ENCODE data around the gene RABEP1.

RABEP1 gene

DNA sequence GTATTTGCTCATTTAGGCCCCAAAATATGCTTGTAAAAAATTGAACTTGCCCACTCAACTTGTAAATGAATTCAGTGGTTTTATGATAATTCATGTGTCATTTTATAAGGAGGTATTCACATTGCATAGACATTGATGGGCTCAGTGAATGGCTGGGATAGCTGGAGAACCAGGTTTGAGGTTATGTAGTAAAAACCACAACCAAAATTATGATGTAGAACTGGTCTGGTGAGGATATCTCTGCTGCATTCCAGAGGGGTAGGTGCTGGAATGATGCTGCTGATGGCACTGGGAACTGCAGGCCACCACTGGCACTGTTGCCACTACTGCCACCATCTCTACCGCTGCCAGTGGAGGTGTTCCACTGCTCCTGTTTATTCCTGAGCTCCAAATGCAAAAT lies 21.5 kb upstream of the RABEP1 start:
- DNase-seq (ENCODE audit: low spot score): no peak
- TF ChIP-seq, protein P1, sequence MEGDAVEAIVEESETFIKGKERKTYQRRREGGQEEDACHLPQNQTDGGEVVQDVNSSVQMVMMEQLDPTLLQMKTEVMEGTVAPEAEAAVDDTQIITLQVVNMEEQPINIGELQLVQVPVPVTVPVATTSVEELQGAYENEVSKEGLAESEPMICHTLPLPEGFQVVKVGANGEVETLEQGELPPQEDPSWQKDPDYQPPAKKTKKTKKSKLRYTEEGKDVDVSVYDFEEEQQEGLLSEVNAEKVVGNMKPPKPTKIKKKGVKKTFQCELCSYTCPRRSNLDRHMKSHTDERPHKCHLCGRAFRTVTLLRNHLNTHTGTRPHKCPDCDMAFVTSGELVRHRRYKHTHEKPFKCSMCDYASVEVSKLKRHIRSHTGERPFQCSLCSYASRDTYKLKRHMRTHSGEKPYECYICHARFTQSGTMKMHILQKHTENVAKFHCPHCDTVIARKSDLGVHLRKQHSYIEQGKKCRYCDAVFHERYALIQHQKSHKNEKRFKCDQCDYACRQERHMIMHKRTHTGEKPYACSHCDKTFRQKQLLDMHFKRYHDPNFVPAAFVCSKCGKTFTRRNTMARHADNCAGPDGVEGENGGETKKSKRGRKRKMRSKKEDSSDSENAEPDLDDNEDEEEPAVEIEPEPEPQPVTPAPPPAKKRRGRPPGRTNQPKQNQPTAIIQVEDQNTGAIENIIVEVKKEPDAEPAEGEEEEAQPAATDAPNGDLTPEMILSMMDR (IDR thresholded peaks at IDR 0.05; ENCODE audit: extremely low read depth, missing control alignments): no peak

DNA sequence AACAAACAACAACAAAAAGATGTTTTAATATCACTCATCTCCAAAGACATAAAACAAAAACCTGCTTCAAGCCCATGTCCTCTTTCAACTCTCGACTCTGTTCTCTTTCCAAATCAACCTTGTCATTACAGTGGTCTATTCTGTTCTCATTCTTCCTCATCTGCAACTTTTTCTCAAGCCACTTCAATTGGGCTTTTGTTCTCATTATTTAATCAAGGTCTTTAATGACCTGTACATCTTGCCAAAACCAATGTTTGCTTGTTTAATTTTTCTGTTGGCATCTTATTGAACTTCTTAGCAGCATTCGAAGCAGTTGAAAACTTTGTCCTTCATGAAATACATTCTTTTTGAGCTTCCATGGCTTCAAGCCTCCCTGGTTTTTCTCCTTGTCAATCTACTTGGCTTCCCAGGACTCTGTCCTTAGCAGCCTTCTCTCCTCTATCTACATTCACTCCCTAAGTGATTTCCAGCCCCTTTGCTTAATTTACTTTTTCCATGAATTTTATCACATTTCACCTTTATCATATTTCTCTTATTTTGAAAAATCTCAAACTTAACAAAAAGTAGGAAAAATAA lies 19.6 kb upstream of the RABEP1 start:
- TF ChIP-seq, protein P1 (IDR thresholded peaks at IDR 0.05; ENCODE audit: extremely low read depth, missing control alignments): no peak
- no peak for DNase-seq (ENCODE audit: low spot score)

DNA sequence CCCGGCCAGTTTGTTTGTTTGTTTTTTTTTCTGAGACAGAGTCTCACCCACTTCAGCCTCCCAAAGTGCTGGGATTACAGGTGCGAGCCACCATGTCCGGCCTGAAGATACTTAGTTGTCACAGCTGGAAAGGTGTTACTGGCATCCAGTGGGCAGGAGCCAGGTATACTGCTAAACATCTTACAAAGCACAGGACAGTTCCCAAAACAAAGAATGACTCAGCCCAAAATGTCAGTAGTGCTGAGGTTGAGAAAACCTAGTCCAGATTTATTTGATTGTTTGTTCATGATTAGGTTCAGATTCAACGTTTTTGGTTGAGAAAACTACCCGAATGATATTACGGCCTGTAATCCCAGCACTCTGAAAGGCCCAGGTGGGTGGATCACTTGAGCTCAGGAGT lies 18.6 kb upstream of the RABEP1 start:
- TF ChIP-seq, protein P1 (IDR thresholded peaks at IDR 0.05; ENCODE audit: extremely low read depth, missing control alignments): no peak
- no peak for DNase-seq (ENCODE audit: low spot score)

DNA sequence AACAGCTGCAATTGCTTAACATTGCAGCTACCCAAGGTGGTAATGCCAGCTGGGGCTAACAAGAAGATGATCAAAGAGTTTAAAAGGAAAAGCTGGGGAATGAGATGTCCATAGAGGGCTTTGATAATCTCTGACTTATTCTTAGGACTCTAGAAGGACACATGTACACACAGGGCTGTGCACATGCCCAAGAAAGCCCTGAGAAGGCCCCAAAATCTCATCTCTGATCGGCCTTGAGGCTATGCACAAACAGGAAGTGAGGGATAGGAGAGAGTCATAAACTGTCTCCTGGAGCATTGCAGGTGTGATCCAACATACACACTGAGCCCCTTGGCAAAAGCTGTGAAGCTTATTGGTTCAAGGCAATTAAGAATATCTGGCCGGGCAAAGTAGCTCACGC lies 17.2 kb upstream of the RABEP1 start:
- TF ChIP-seq, protein P1 (IDR thresholded peaks at IDR 0.05; ENCODE audit: extremely low read depth, missing control alignments): no peak
- DNase-seq (ENCODE audit: low spot score): no peak

DNA sequence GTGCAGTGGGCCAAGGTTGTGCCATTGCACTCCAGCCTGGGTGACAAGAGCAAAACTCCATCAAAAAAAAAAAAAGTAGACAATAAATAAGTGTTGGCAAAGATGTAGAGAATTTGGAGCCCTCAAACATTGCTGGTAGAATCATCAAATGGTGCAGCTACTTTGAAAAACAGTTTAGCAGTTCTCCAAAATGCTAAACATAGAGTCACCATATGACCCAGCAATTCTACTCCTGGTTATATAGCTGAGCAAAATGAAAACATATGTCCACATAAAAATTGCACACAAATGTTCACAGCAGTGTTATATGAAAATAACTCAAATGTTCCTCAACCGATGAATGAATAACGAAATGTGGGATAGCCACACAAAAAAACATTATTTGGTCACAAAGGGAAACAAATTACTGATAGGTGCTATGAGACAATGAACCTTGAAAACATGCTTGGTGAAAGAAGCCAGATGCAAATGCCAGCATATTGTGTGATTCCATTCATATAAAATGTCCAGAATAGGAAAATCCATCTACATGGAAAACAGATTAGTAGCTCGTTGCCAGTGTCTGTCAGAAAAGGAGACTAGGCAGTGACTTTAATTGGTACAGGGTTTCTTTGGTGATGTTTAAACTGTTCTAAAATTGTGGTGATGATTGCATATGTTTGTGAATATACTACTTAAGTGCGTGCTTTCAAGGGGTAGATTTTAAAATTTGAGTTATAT lies 12.7 kb upstream of the RABEP1 start:
- DNase-seq (ENCODE audit: low spot score): no peak
- TF ChIP-seq, protein P1 (IDR thresholded peaks at IDR 0.05; ENCODE audit: extremely low read depth, missing control alignments): no peak

DNA sequence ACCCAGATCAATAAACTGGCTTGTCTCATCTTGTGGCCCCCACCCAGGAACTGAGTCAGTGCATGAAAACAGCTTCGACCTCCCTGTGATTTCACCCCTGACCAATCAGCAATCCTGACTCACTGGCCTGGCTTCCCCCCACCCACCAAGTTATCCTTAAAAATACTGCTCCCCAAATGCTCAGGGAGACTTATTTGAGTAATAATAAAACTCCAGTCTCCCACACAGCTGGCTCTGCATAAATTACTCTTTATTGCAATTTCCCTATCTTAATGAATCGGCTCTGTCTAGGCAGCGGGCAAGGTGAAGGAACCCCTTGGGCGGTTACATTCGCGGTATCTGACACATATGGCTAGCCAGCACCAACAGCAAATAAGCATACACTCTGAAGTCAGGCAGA lies 9.8 kb upstream of the RABEP1 start:
- DNase-seq (ENCODE audit: low spot score): no peak
- TF ChIP-seq, protein P1 (IDR thresholded peaks at IDR 0.05; ENCODE audit: extremely low read depth, missing control alignments): no peak

DNA sequence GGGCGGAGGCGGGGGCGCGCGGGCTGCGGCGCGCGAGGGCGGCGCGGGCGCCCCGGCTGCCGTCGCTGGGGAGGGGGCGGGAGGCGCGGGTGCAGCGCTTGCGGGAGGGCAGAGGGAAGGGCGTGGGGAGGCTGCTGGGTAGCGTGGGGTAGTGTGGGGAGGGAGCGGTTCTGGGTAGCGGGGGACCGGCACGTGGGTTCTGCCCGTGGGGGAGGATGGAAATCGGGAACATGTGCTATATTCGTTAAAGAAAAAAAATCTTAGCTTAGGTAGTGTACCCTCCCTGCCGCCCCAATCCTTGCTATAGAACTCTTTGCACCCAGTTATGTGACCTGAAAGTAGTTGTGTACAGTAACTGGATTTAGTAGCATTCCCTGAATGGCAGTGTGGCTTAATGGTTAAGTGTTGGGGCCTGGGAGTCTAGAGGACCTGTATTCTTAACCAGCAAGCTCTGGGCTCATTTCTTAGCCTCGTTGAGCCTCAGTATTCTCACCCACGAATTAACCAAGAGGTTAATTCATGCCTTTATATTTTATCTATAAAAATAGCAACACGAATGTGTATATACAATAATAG lies 646 bp downstream of the RABEP1 start:
- DNase-seq (ENCODE audit: low spot score): no peak
- TF ChIP-seq, protein P1 (IDR thresholded peaks at IDR 0.05; ENCODE audit: extremely low read depth, missing control alignments): no peak
